IPS DF 6.9 (cell line): ENCODE data around the gene ZNF318.
"Not testable (repeated sequence)": the region's sequence is repeated elsewhere in the genome, so short reads cannot be mapped to it uniquely, and the experiment has no call there.

Experiments
- DNase-seq: peaks from one replicate; pipeline ENCODE4 v3.0.0-alpha.2; 2013; ENCODE audit warnings: low read depth, low spot score
- H3K27ac ChIP-seq: one replicate; pipeline ENCODE4 v1.5.1; 2013; ENCODE audit warnings: low read length, control low read depth
- H3K27me3 ChIP-seq: 2 replicates; pipeline ENCODE4 v1.6.1; 2013; ENCODE audit warnings: mild to moderate bottlenecking, low read length; ENCODE audit not compliant: control insufficient read depth, insufficient read depth
- H3K36me3 ChIP-seq: 2 replicates; pipeline ENCODE4 v1.6.1; 2013; ENCODE audit warnings: low read length; ENCODE audit not compliant: control insufficient read depth, insufficient read depth
- H3K4me1 ChIP-seq: 2 replicates; pipeline ENCODE4 v1.6.1; 2013; ENCODE audit warnings: low read length; ENCODE audit not compliant: control insufficient read depth, insufficient read depth
- H3K4me3 ChIP-seq: 2 replicates; pipeline ENCODE4 v1.5.1; 2013; ENCODE audit warnings: mild to moderate bottlenecking, low read length
- H3K9me3 ChIP-seq: 2 replicates; pipeline ENCODE4 v1.6.1; 2013; ENCODE audit warnings: low read length, inconsistent platforms; ENCODE audit not compliant: control insufficient read depth, insufficient read depth
- WGBS: extraction: QIAGEN DNeasy Blood & Tissue Kit; methylation state at CpG from one replicate; pipeline ENCODE4 v1.1.7; 2013; ENCODE audit warnings: mixed read lengths, missing lambda C conversion rate; ENCODE audit not compliant: insufficient read length, insufficient coverage; 5-methylcytosine and 5-hydroxymethylcytosine counted together

ZNF318 gene

GRCh38 chr6:43383021-43383667 is 13.7 kb upstream of the ZNF318 start:
- no peak overlapping the region for H3K4me3 ChIP-seq
- no peak overlapping the region for H3K27ac ChIP-seq
- no peak for DNase-seq
- WGBS, result no CpG with 5 or more reads among the region's 6 CpGs
- H3K36me3 ChIP-seq, result no peaks in the 10 kb centered on the region
- H3K27me3 ChIP-seq, result no peaks in the 10 kb centered on the region
- no peaks in the 10 kb centered on the region for H3K9me3 ChIP-seq
- H3K4me1 ChIP-seq, result no peaks in the 10 kb centered on the region

GRCh38 chr6:43380858-43381257 is 11.4 kb upstream of the ZNF318 start:
- H3K4me1 ChIP-seq, H3K36me3 ChIP-seq, H3K27me3 ChIP-seq, H3K27ac ChIP-seq, H3K9me3 ChIP-seq, DNase-seq, H3K4me3 ChIP-seq: not testable (repeated sequence)
- WGBS, result no CpG with 5 or more reads among the region's 9 CpGs

GRCh38 chr6:43378631-43379030 is 9.2 kb upstream of the ZNF318 start:
- Histone ChIP-seq H3K4me1 (no peaks in the 10 kb centered on the region), H3K36me3 (no peaks in the 10 kb centered on the region), H3K27ac (no peak overlapping the region), H3K27me3 (no peaks in the 10 kb centered on the region), H3K9me3 (no peaks in the 10 kb centered on the region), H3K4me3 (no peak overlapping the region)
- DNase-seq, result no peak
- no CpG with 5 or more reads among the region's 3 CpGs for WGBS

GRCh38 chr6:43377710-43378229 is 8.3 kb upstream of the ZNF318 start:
- no peaks in the 10 kb centered on the region for H3K36me3 ChIP-seq
- no peaks in the 10 kb centered on the region for H3K9me3 ChIP-seq
- WGBS, result no CpG with 5 or more reads among the region's 2 CpGs
- DNase-seq, result no peak
- no peaks in the 10 kb centered on the region for H3K4me1 ChIP-seq
- H3K27me3 ChIP-seq, result no peaks in the 10 kb centered on the region
- H3K4me3 ChIP-seq, result no peak overlapping the region
- no peak overlapping the region for H3K27ac ChIP-seq

GRCh38 chr6:43376551-43376981 is 7.1 kb upstream of the ZNF318 start:
- no peaks in the 10 kb centered on the region for H3K4me1 ChIP-seq
- no peak overlapping the region for H3K27ac ChIP-seq
- WGBS, result no CpG with 5 or more reads among the region's 1 CpG

GRCh38 chr6:43375693-43376092 is 6.2 kb upstream of the ZNF318 start:
- H3K36me3 ChIP-seq, result no peaks in the 10 kb centered on the region
- H3K27ac ChIP-seq, result no peak overlapping the region
- H3K4me1 ChIP-seq, result no peaks in the 10 kb centered on the region
- no peak for DNase-seq
- H3K9me3 ChIP-seq, result no peaks in the 10 kb centered on the region
- WGBS, result no CpG with 5 or more reads among the region's 4 CpGs
- H3K27me3 ChIP-seq, result no peaks in the 10 kb centered on the region
- H3K4me3 ChIP-seq, result no peak overlapping the region

More at GRCh38 chr6:43376551-43376981, 7.1 kb upstream of the ZNF318 start:
- H3K9me3 ChIP-seq, result no peaks in the 10 kb centered on the region
- no peaks in the 10 kb centered on the region for H3K36me3 ChIP-seq
- no peaks in the 10 kb centered on the region for H3K27me3 ChIP-seq
- H3K4me3 ChIP-seq, result no peak overlapping the region
- no peak for DNase-seq

- no peak overlapping the region for H3K4me3 ChIP-seq
- H3K9me3 ChIP-seq, result no peaks in the 10 kb centered on the region
- H3K36me3 ChIP-seq, result no peaks in the 10 kb centered on the region
- no peak for DNase-seq
- no CpG with 5 or more reads among the region's 5 CpGs for WGBS
- peaks cover 1% of the 10 kb centered on the region; the same call in 1 of the 2 replicates for H3K4me1 ChIP-seq
- no peak overlapping the region for H3K27ac ChIP-seq
- H3K27me3 ChIP-seq, result no peaks in the 10 kb centered on the region
These were observed 3.9 kb upstream of the ZNF318 start for GRCh38 chr6:43373252-43373875.

GRCh38 chr6:43370003-43370580 is 645 bp upstream of the ZNF318 start:
- H3K27ac ChIP-seq, H3K9me3 ChIP-seq, DNase-seq, H3K4me1 ChIP-seq, H3K27me3 ChIP-seq, H3K36me3 ChIP-seq: not testable (repeated sequence)
- WGBS, result no CpG with 5 or more reads among the region's 16 CpGs
- H3K4me3 ChIP-seq, result peak overlapping the region; percentile 21; the same call in 1 of the 2 replicates

- Histone ChIP-seq H3K27ac (no peak overlapping the region), H3K4me1 (peaks cover 2% of the 10 kb centered on the region), H3K36me3 (no peaks in the 10 kb centered on the region), H3K4me3 (peak overlapping the region; percentile 66), H3K9me3 (no peaks in the 10 kb centered on the region), H3K27me3 (peaks cover 3% of the 10 kb centered on the region; the same call in 1 of the 2 replicates)
- no peak for DNase-seq
- WGBS, result no CpG with 5 or more reads among the region's 71 CpGs
These were observed 937 bp downstream of the ZNF318 start for GRCh38 chr6:43368259-43369160.
